NB4 (cell line): Measurements from ENCODE around the gene GRPEL1.

Experiments
- POLR2A ChIP-seq: IDR thresholded peaks from 2 replicates; pipeline ENCODE4 v1.6.1; 2011; ENCODE audit warnings: mild to moderate bottlenecking; ENCODE audit not compliant: insufficient read length; ENCODE audit errors: extremely low read depth
- TF ChIP-seq, protein P1 (sequence below): IDR thresholded peaks from one replicate; pipeline ENCODE4 v1.5.1; 2012; ENCODE audit warnings: low read depth, low read length
- TF ChIP-seq, protein P2 (sequence below): IDR thresholded peaks from 2 replicates; pipeline ENCODE4 v1.6.1; 2011; ENCODE audit warnings: low read depth, low read length

DNA sequence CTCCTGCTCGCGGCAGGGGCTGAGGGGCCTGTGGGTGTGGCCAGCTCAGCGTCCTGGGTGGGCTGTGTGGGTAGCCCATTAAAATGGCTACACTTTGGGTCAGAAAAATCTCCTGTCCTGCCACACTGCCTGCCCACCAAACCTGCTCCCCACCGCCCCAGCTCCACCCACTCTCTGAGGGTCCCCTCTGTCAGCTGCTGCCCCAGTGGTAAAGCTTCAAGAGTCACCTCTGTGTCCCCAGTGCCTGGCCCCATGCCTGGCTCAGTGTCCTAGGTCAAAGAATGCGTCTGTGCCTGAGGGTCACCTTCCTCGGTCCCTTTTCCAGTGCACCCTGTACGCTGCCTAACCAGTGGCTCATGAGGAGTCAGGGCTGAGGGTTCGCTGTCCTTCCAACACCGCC lies 49.6 kb downstream of the GRPEL1 start:
- TF ChIP-seq, protein P1, sequence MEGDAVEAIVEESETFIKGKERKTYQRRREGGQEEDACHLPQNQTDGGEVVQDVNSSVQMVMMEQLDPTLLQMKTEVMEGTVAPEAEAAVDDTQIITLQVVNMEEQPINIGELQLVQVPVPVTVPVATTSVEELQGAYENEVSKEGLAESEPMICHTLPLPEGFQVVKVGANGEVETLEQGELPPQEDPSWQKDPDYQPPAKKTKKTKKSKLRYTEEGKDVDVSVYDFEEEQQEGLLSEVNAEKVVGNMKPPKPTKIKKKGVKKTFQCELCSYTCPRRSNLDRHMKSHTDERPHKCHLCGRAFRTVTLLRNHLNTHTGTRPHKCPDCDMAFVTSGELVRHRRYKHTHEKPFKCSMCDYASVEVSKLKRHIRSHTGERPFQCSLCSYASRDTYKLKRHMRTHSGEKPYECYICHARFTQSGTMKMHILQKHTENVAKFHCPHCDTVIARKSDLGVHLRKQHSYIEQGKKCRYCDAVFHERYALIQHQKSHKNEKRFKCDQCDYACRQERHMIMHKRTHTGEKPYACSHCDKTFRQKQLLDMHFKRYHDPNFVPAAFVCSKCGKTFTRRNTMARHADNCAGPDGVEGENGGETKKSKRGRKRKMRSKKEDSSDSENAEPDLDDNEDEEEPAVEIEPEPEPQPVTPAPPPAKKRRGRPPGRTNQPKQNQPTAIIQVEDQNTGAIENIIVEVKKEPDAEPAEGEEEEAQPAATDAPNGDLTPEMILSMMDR: no peak
- TF ChIP-seq POLR2A: no peak
- TF ChIP-seq, protein P2, sequence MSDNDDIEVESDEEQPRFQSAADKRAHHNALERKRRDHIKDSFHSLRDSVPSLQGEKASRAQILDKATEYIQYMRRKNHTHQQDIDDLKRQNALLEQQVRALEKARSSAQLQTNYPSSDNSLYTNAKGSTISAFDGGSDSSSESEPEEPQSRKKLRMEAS: no peak
